ENCODE measurements around the gene C16orf89. TPM values are rescaled to one million over a fixed set of nuclear protein-coding genes. Genes with fewer than 3 reads are reported as not detected.

The C16orf89 gene
- total and polyA plus RNA-seq, 10 of the 15 experiments (the other 5 are each of a cell fraction or from before 2014, with no cell fraction given), result not detected

- no peak for TF ChIP-seq ZBTB40 (IDR thresholded peaks at IDR 0.05; ENCODE audit: borderline replicate concordance)
- no peak for TF ChIP-seq USF1 (IDR thresholded peaks at IDR 0.05; ENCODE audit: borderline replicate concordance, extremely low read length, insufficient read depth, low read depth, low read length)
- TF ChIP-seq NRF1 (conservative IDR thresholded peaks at IDR 0.05; ENCODE audit: low read depth, low read length), result no peak
- TF ChIP-seq PAX5 (IDR thresholded peaks at IDR 0.05; ENCODE audit: borderline replicate concordance, low read depth, low read length), result no peak
- TF ChIP-seq RCOR1 (conservative IDR thresholded peaks at IDR 0.05; ENCODE audit: low read depth, low read length), result no peak
- no peak for TF ChIP-seq POLR2AphosphoS5 (IDR thresholded peaks at IDR 0.05; ENCODE audit: low read length)
- TF ChIP-seq NR2F1 (conservative IDR thresholded peaks at IDR 0.05), result no peak
- TF ChIP-seq HDGF (IDR thresholded peaks at IDR 0.05), result no peak
Observed at GRCh38 chr16:5011637-5012036, 54.1 kb downstream of the C16orf89 start (continued).

Data from GM12878 (cell line).